K562 (cell line): ENCODE data around the gene SMYD1. TPM values are rescaled to one million over a fixed set of nuclear protein-coding genes. Genes with fewer than 3 reads are reported as not detected.

Experiments
- ATAC-seq: fragments of 200-7000 bp; cut with Tn5 transposase; 3 replicates; pipeline ENCODE4 v1.9.1; 2020; ENCODE audit warnings: moderate library complexity
- BruUV-seq: library from RNA; stranded (reverse); fragments of 400-500 nt; replicated peaks from 2 replicates; lab custom pipeline; 2021; lab: Mats Ljungman, UMichigan
- CTCF ChIA-PET: fragments of 300-600 bp; formaldehyde crosslinking; extraction: SDS; loops from one replicate; lab custom pipeline; 2021; ENCODE audit warnings: low intra/inter-chr PET ratio; lab: Yijun Ruan, JAX
- POLR2A ChIA-PET: fragments of 300-600, 350-650 bp; sonication (Branson Sonifier 250); formaldehyde crosslinking; extraction: SDS; loops from one replicate; lab custom pipeline; 2021; ENCODE audit warnings: antibody characterized with exemption, inconsistent platforms; lab: Yijun Ruan, JAX
- DNase-seq, 4 experiments: peaks; one replicate each; pipeline versions ENCODE4 v3.0.0 to v3.0.0-alpha.2; 2011 to 2018; ENCODE audit warnings: low spot score in 3 of 4, mixed read lengths in 3 of 4; ENCODE audit errors: extremely low read depth in 1 of 4
- FAIRE-seq: peaks from 2 replicates; lab custom pipeline; 2011; peaks lifted over from hg19 to GRCh38; lab: Jason Lieb, UNC
- H2AFZ ChIP-seq: 2 replicates; pipeline ENCODE4 v1.6.0; 2011; ENCODE audit warnings: low read depth, low read length, control low read depth, inconsistent platforms
- H3K27ac ChIP-seq: fragments of 200-600 bp; 3 replicates; pipeline ENCODE4 v1.8.0; 2011; ENCODE audit warnings: low read depth, mild to moderate bottlenecking, control low read depth, inconsistent platforms, low read length, moderate library complexity, mixed read lengths; ENCODE audit errors: extremely low read depth
- H3K27me3 ChIP-seq, 2 experiments: fragments of 300-600 bp in 1 of 2; 2 replicates in 1 of 2; 3 replicates in 1 of 2; pipeline versions ENCODE4 v1.6.0 to v1.8.0; 2011; ENCODE audit warnings: inconsistent platforms in 2 of 2, low read length in 2 of 2, mild to moderate bottlenecking in 1 of 2, mixed read lengths in 1 of 2, moderate library complexity in 1 of 2; ENCODE audit not compliant: control insufficient read depth in 2 of 2, insufficient read depth in 2 of 2
- H3K36me3 ChIP-seq: fragments of 300-600 bp; 3 replicates; pipeline ENCODE4 v1.8.0; 2011; ENCODE audit warnings: mild to moderate bottlenecking, low read length, inconsistent platforms; ENCODE audit not compliant: control insufficient read depth, insufficient read depth
- H3K4me1 ChIP-seq, 2 experiments: fragments of 200-600 bp in 1 of 2; replicated peaks in 1 of 2; 2 replicates in 1 of 2; 3 replicates in 1 of 2; pipeline versions ENCODE4 v1.5.1 to v1.8.0; 2011; ENCODE audit warnings: inconsistent platforms in 2 of 2, low read length in 2 of 2, mild to moderate bottlenecking in 1 of 2, mixed read lengths in 1 of 2, moderate library complexity in 1 of 2; ENCODE audit not compliant: control insufficient read depth in 2 of 2, insufficient read depth in 2 of 2
- H3K4me2 ChIP-seq: 2 replicates; pipeline ENCODE4 v1.6.1; 2011; ENCODE audit warnings: low read length, control low read depth, inconsistent platforms, mixed read lengths; ENCODE audit not compliant: insufficient read depth
- H3K4me3 ChIP-seq: fragments of 200-600 bp; sonication (generic), shearing (Covaris generic); 2 replicates; pipeline ENCODE4 v1.5.1; 2016; ENCODE audit warnings: control low read depth, inconsistent platforms
- H3K79me2 ChIP-seq: fragments of 200-600 bp; 3 replicates; pipeline ENCODE4 v1.8.0; 2011; ENCODE audit warnings: low read length, inconsistent platforms; ENCODE audit not compliant: control insufficient read depth, insufficient read depth
- H3K9ac ChIP-seq, 2 experiments: 2 replicates each; pipeline versions ENCODE4 v1.6.0 to v1.6.1; 2011; ENCODE audit warnings: low read depth in 2 of 2, low read length in 2 of 2, control low read depth in 1 of 2, inconsistent platforms in 1 of 2, mild to moderate bottlenecking in 1 of 2, mixed read lengths in 1 of 2; ENCODE audit not compliant: insufficient read depth in 1 of 2
- H3K9me1 ChIP-seq: one replicate; pipeline ENCODE4 v1.6.0; 2011; ENCODE audit warnings: inconsistent platforms, mild to moderate bottlenecking, low read length, moderate library complexity; ENCODE audit not compliant: control insufficient read depth, insufficient read depth
- H3K9me3 ChIP-seq: replicated peaks from 2 replicates; pipeline ENCODE4 v1.5.1; 2011; ENCODE audit warnings: low read depth, low read length, inconsistent platforms; ENCODE audit not compliant: control insufficient read depth, insufficient read depth
- H4K20me1 ChIP-seq: replicated peaks from 2 replicates; pipeline ENCODE4 v1.6.1; 2011; ENCODE audit warnings: low read length, inconsistent platforms, mixed read lengths; ENCODE audit not compliant: control insufficient read depth, insufficient read depth
- E2F4 ChIP-seq: sonication (generic); formaldehyde crosslinking; IDR thresholded peaks from 2 replicates; pipeline ENCODE4 v1.8.0; 2022; ENCODE audit warnings: mild to moderate bottlenecking, low read depth, missing genetic modification reagents
- EP400 ChIP-seq: fragments of 450-650 bp; IDR thresholded peaks from 2 replicates; pipeline ENCODE4 v1.6.1; 2017; ENCODE audit warnings: antibody characterized with exemption, mild to moderate bottlenecking, moderate library complexity
- HSF4 ChIP-seq: fragments of 250-450 bp; sonication (Bioruptor Pico); IDR thresholded peaks from 2 replicates; pipeline ENCODE4 v2.1.2; 2022; ENCODE audit warnings: mild to moderate bottlenecking, moderate library complexity, borderline replicate concordance
- RBM25 ChIP-seq: fragments of 200-400 bp; formaldehyde crosslinking; IDR thresholded peaks from 2 replicates; pipeline ENCODE4 v1.6.1; 2018; ENCODE audit warnings: low read length, low read depth, moderate library complexity; ENCODE audit not compliant: severe bottlenecking
- RERE ChIP-seq: sonication (generic); formaldehyde crosslinking; IDR thresholded peaks from 2 replicates; pipeline ENCODE4 v1.8.0; 2023; ENCODE audit warnings: missing genetic modification reagents, mild to moderate bottlenecking, borderline replicate concordance
- SETDB1 ChIP-seq: IDR thresholded peaks from one replicate; pipeline ENCODE4 v1.6.1; 2012; ENCODE audit warnings: low read length, control low read depth, inconsistent platforms
- ZBTB8A ChIP-seq: fragments of 450-650 bp; IDR thresholded peaks from 2 replicates; pipeline ENCODE4 v1.6.1; 2018; ENCODE audit warnings: mild to moderate bottlenecking, moderate library complexity; ENCODE audit not compliant: partially characterized antibody
- ZNF165 ChIP-seq: fragments of 250-450 bp; sonication (Bioruptor Pico); IDR thresholded peaks from 2 replicates; pipeline ENCODE4 v1.4.0; 2020; ENCODE audit warnings: borderline replicate concordance
- ZNF778 ChIP-seq: fragments of 450-650 bp; formaldehyde crosslinking; IDR thresholded peaks from 2 replicates; pipeline ENCODE4 v1.4.0; 2020; ENCODE audit warnings: mild to moderate bottlenecking, moderate library complexity
- in situ Hi-C: fragments of 300-500 bp; cut with MboI; formaldehyde crosslinking; loops from 4 replicates; pipeline ENCODE4 v1.15.0; 2018; ENCODE audit warnings: inconsistent platforms, mixed read lengths
- intact Hi-C: fragments of 100-400 bp; cut with micrococcal nuclease; formaldehyde crosslinking; loops from 2 replicates; pipeline ENCODE4 v1.14.2; 2022
- polyA plus RNA-seq, 8 experiments: library from polyadenylated mRNA; depleted of rRNA in 4 of 8; stranded (reverse) in 5 of 8; unstranded in 3 of 8; fragments of >200 nt; fragmentation: Nextera tagmentation in 2 of 8; fragmentation: Illumina TruSeq in 1 of 8; extraction: Ambion mirVana in 2 of 8; extraction: Trizol in 1 of 8; gene quantifications; 2 replicates each; pipeline versions ENCODE4 v1.2.1 to v1.2.3, GENCODE V29; 2011 to 2014; ENCODE audit warnings: inconsistent platforms in 1 of 8, missing spikeins in 1 of 8
- total RNA-seq, 7 experiments: library from RNA; depleted of rRNA in 6 of 7; stranded (reverse); fragments of >200 nt in 6 of 7; fragmentation: Illumina TruSeq in 2 of 7; extraction: Trizol in 2 of 7; gene quantifications; 2 replicates each; pipeline versions ENCODE4 v1.2.1 to v1.2.3, GENCODE V29; 2011 to 2021; ENCODE audit warnings: low replicate concordance in 1 of 7

The SMYD1 gene
- total and polyA plus RNA-seq, 9 of the 15 experiments (the other 6 are each of a cell fraction or from before 2014, with no cell fraction given) = not detected

- no TSS peak for BruUV-seq
- in situ Hi-C loops = no loop called here
These were observed 1.5 kb downstream of the SMYD1 start for GRCh38 chr2:88069117-88069516.

More at GRCh38 chr2:88069117-88069516, 1.5 kb downstream of the SMYD1 start:
- no peak for DNase-seq
- Histone ChIP-seq H3K79me2 (no peaks in the 10 kb centered on the region), H3K27ac (no peak overlapping the region), H3K9me1 (no peaks in the 10 kb centered on the region), H2AFZ (no peak overlapping the region), H3K4me3 (no peak overlapping the region), H3K4me2 (no peak overlapping the region), H3K4me1 (no peaks in the 10 kb centered on the region; a peak in 2 of 5 replicates), H3K36me3 (no peaks in the 10 kb centered on the region), H3K27me3 (no peaks in the 10 kb centered on the region), H4K20me1 (no peaks in the 10 kb centered on the region), H3K9ac (no peak overlapping the region), H3K9me3 (no peaks in the 10 kb centered on the region)
- CTCF ChIA-PET = no interaction called here
- intact Hi-C loops = no loop called here
- TF ChIP-seq ZNF778 (CRISPR knock-in tag) = no peak
- no peak for TF ChIP-seq E2F4
- no peak for TF ChIP-seq RBM25
- no peak for TF ChIP-seq EP400
- TF ChIP-seq ZNF165 = no peak
- no peak for TF ChIP-seq RERE (CRISPR knock-in tag)
- no peak for TF ChIP-seq SETDB1
- TF ChIP-seq ZBTB8A = no peak
- no peak for TF ChIP-seq HSF4
- no peak for ATAC-seq
- no peak for FAIRE-seq
- POLR2A ChIA-PET = interaction anchor here (0.6 to 1.0 kb wide), 3 partner anchors 9 to 16 kb away, joined by 3 to 4 read pairs (median 4); no protein-coding TSS in a partner anchor
